Mesendoderm (in vitro differentiated cells): Measurements from ENCODE around the gene IGF1R.

Source experiments
- DNase-seq: peaks from one replicate; pipeline ENCODE4 v3.0.0; 2013
- H2AK5ac ChIP-seq: 2 replicates; pipeline ENCODE4 v1.6.1; 2013; ENCODE audit warnings: low read length, inconsistent platforms
- H2BK120ac ChIP-seq: 2 replicates; pipeline ENCODE4 v1.6.1; 2013; ENCODE audit warnings: low read depth, mild to moderate bottlenecking, low read length, moderate library complexity, mixed read lengths
- H2BK15ac ChIP-seq: replicated peaks from 2 replicates; pipeline ENCODE4 v1.6.1; 2013; ENCODE audit warnings: low read depth, mild to moderate bottlenecking, moderate library complexity
- H2BK5ac ChIP-seq: 2 replicates; pipeline ENCODE4 v1.6.1; 2013; ENCODE audit warnings: low read length, inconsistent platforms
- H3K18ac ChIP-seq: 2 replicates; pipeline ENCODE4 v1.6.1; 2013; ENCODE audit warnings: mild to moderate bottlenecking, low read length, mixed read lengths
- H3K23ac ChIP-seq: one replicate; pipeline ENCODE4 v1.6.1; 2013; ENCODE audit warnings: low read length
- H3K27ac ChIP-seq: 2 replicates; pipeline ENCODE4 v1.5.1; 2013; ENCODE audit warnings: low read depth, mild to moderate bottlenecking, inconsistent platforms, low read length, moderate library complexity
- H3K27me3 ChIP-seq: 2 replicates; pipeline ENCODE4 v1.6.1; 2013; ENCODE audit warnings: low read length, control low read depth, mild to moderate bottlenecking, inconsistent platforms; ENCODE audit not compliant: insufficient read depth, poor library complexity
- H3K36me3 ChIP-seq: 2 replicates; pipeline ENCODE4 v1.6.1; 2013; ENCODE audit warnings: low read length, inconsistent platforms; ENCODE audit not compliant: control insufficient read depth, insufficient read depth
- H3K4ac ChIP-seq: one replicate; pipeline ENCODE4 v1.6.1; 2013; ENCODE audit warnings: low read depth, mild to moderate bottlenecking, low read length, moderate library complexity
- H3K4me1 ChIP-seq: 2 replicates; pipeline ENCODE4 v1.6.1; 2013; ENCODE audit warnings: low read depth, low read length, inconsistent platforms; ENCODE audit not compliant: control insufficient read depth
- H3K4me2 ChIP-seq: 2 replicates; pipeline ENCODE4 v1.6.1; 2013; ENCODE audit warnings: low read length
- H3K4me3 ChIP-seq: 2 replicates; pipeline ENCODE4 v1.5.1; 2013; ENCODE audit warnings: mild to moderate bottlenecking, low read length
- H3K56ac ChIP-seq: one replicate; pipeline ENCODE4 v1.6.1; 2013; ENCODE audit warnings: low read length
- H3K79me1 ChIP-seq: 2 replicates; pipeline ENCODE4 v1.6.1; 2013; ENCODE audit warnings: low read length, inconsistent platforms
- H3K79me2 ChIP-seq: 2 replicates; pipeline ENCODE4 v1.6.1; 2013; ENCODE audit warnings: mild to moderate bottlenecking, low read length; ENCODE audit not compliant: control insufficient read depth, insufficient read depth
- H3K9ac ChIP-seq: 2 replicates; pipeline ENCODE4 v1.6.1; 2013; ENCODE audit warnings: low read length, inconsistent platforms
- H4K5ac ChIP-seq: one replicate; pipeline ENCODE4 v1.6.1; 2013; ENCODE audit warnings: low read length
- H4K8ac ChIP-seq: one replicate; pipeline ENCODE4 v1.6.1; 2013; ENCODE audit warnings: low read depth, mild to moderate bottlenecking, control low read depth, low read length, moderate library complexity
- WGBS: extraction: QIAGEN DNeasy Blood & Tissue Kit; methylation state at CpG from one replicate; pipeline ENCODE4 v1.1.7; 2013; ENCODE audit warnings: low lambda C conversion rate, missing lambda C conversion rate; ENCODE audit not compliant: insufficient coverage; ENCODE audit errors: extremely low coverage; 5-methylcytosine and 5-hydroxymethylcytosine counted together

IGF1R gene

DNA sequence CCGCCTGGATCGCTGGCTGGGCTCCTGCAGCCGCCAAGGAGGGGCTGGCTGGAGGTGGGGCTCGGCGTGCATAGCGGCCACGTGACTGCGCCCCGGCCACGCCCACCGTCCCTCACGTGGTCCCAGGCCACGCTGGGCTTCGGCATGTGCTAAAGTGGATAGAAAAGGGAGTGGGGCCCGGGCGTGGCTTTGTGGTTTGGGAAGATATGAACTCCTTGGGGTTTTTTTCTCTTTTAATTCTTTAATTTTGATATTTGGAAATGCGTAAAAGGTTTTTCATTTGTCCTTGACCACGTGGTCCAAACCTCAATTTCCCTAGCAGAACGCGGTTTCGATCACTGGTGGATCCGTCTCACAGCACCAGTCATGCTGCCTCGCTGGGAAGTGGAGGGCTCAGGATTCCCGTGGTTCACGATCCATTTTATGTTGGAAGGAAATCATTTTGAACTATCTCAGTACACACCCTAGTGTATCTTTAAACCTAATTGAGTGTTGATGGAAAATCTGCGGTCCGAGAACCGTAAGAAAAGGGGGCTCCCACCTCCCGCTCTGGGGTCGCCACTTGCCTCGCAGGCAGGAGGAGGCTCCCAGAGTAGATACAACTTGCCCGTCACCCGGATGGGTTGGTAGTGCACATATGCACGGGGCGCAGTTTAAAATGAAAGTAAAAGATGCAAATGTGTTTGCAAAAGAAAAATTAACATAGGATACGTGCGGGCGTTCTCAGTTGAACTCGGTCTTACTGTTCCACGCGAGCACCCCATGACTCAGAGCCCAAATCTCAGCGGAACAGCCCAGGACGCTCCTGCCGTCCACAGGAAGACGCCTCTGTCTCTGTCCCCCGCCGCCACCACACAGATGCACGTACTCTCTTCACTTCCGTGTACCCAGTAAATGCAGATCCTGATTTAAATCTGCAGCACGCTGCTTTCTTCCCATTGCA lies 217.3 kb downstream of the IGF1R start:
- H3K4me2 ChIP-seq = no peak overlapping the region
- H3K23ac ChIP-seq = no peak overlapping the region
- H3K9ac ChIP-seq = no peak overlapping the region
- H3K36me3 ChIP-seq = no peaks in the 10 kb centered on the region
- no peak overlapping the region for H4K5ac ChIP-seq
- H2BK5ac ChIP-seq = no peak overlapping the region
- H2BK15ac ChIP-seq = no peak overlapping the region
- H3K4ac ChIP-seq = no peak overlapping the region
- no CpG with 5 or more reads among the region's 50 CpGs for WGBS
- peak overlapping the region; percentile 7 for H3K18ac ChIP-seq
- no peak overlapping the region for H3K4me3 ChIP-seq
- H3K79me2 ChIP-seq = peaks cover 68% of the 10 kb centered on the region
- no peaks in the 10 kb centered on the region for H3K27me3 ChIP-seq
- no peak overlapping the region for H2AK5ac ChIP-seq
- peaks cover 24% of the 10 kb centered on the region for H3K79me1 ChIP-seq
- peaks cover 14% of the 10 kb centered on the region for H3K4me1 ChIP-seq
- H4K8ac ChIP-seq = no peak overlapping the region
- no peak overlapping the region for H3K56ac ChIP-seq
- no peak for DNase-seq
- H3K27ac ChIP-seq = no peak overlapping the region
- no peak overlapping the region for H2BK120ac ChIP-seq

GRCh38 chr15:98866511-98866910 lies 218.2 kb downstream of the IGF1R start:
- H3K27me3 ChIP-seq = no peaks in the 10 kb centered on the region
- H3K79me1 ChIP-seq = peaks cover 24% of the 10 kb centered on the region
- no peaks in the 10 kb centered on the region for H3K36me3 ChIP-seq
- H4K8ac ChIP-seq = no peak overlapping the region
- peaks cover 8% of the 10 kb centered on the region for H3K4me1 ChIP-seq
- no peak overlapping the region for H3K9ac ChIP-seq
- H4K5ac ChIP-seq = no peak overlapping the region
- no peak overlapping the region for H3K4ac ChIP-seq
- no peak overlapping the region for H2BK5ac ChIP-seq
- no peak overlapping the region for H3K4me2 ChIP-seq
- no peak overlapping the region for H3K23ac ChIP-seq
- H3K56ac ChIP-seq = no peak overlapping the region
- no peak overlapping the region for H3K18ac ChIP-seq
- H2BK120ac ChIP-seq = no peak overlapping the region
- DNase-seq = peak; percentile 77
- WGBS = 100% methylated on average over 2 of the region's 11 CpGs
- H2BK15ac ChIP-seq = no peak overlapping the region
- no peak overlapping the region for H3K4me3 ChIP-seq
- H3K27ac ChIP-seq = no peak overlapping the region
- peaks cover 69% of the 10 kb centered on the region for H3K79me2 ChIP-seq
- no peak overlapping the region for H2AK5ac ChIP-seq

GRCh38 chr15:98868564-98868963 lies 220.2 kb downstream of the IGF1R start:
- Histone ChIP-seq H3K27ac (no peak overlapping the region), H2BK5ac (no peak overlapping the region), H3K27me3 (no peaks in the 10 kb centered on the region), H3K56ac (peak overlapping the region; percentile 18), H3K4ac (no peak overlapping the region), H4K5ac (no peak overlapping the region), H2BK120ac (no peak overlapping the region), H3K4me2 (no peak overlapping the region), H3K36me3 (no peaks in the 10 kb centered on the region), H3K79me1 (peaks cover 21% of the 10 kb centered on the region), H3K4me1 (peaks cover 7% of the 10 kb centered on the region), H3K18ac (no peak overlapping the region), H3K79me2 (peaks cover 63% of the 10 kb centered on the region), H3K4me3 (no peak overlapping the region), H3K23ac (peak overlapping the region; percentile 67), H4K8ac (no peak overlapping the region), H2BK15ac (no peak overlapping the region), H3K9ac (no peak overlapping the region), H2AK5ac (no peak overlapping the region)
- WGBS = no CpG with 5 or more reads among the region's 6 CpGs
- DNase-seq = peak; percentile 46

DNA sequence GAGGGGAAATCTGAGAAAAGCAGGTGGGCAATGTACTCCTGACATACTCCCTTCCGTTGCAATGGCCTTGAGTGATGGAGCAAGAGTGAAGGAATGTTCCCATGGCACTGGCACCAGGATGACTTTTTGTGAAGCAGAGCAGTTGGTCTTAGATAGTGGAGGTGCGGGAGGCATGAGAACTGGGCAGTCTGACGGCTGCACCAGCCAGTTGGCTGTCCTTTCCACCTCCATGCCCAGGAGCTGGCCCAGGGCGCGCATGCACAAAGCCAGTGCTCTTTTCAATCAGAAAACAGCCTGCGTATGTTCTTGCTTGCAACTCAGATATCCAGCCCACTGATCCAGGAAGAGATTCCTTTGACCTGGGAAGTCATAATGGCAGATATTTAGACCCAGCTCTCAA lies 222.4 kb downstream of the IGF1R start:
- peaks cover 20% of the 10 kb centered on the region for H3K4me1 ChIP-seq
- H3K4ac ChIP-seq = no peak overlapping the region
- H3K27ac ChIP-seq = no peak overlapping the region
- no peak overlapping the region for H2BK120ac ChIP-seq
- no peak for DNase-seq
- H4K5ac ChIP-seq = no peak overlapping the region
- H3K23ac ChIP-seq = no peak overlapping the region
- no CpG with 5 or more reads among the region's 6 CpGs for WGBS
- H3K56ac ChIP-seq = no peak overlapping the region
- no peak overlapping the region for H3K18ac ChIP-seq
- H3K4me2 ChIP-seq = no peak overlapping the region
- no peak overlapping the region for H4K8ac ChIP-seq
- H3K79me1 ChIP-seq = peaks cover 20% of the 10 kb centered on the region
- no peaks in the 10 kb centered on the region for H3K27me3 ChIP-seq
- no peak overlapping the region for H2AK5ac ChIP-seq
- H3K79me2 ChIP-seq = peaks cover 64% of the 10 kb centered on the region
- H3K36me3 ChIP-seq = no peaks in the 10 kb centered on the region
- no peak overlapping the region for H2BK5ac ChIP-seq
- no peak overlapping the region for H3K4me3 ChIP-seq
- H3K9ac ChIP-seq = no peak overlapping the region
- no peak overlapping the region for H2BK15ac ChIP-seq

GRCh38 chr15:98872774-98873173 lies 224.4 kb downstream of the IGF1R start:
- Histone ChIP-seq H2BK120ac (no peak overlapping the region), H3K4me1 (peaks cover 18% of the 10 kb centered on the region), H3K56ac (no peak overlapping the region), H3K23ac (no peak overlapping the region), H3K79me1 (peaks cover 22% of the 10 kb centered on the region), H3K4me2 (no peak overlapping the region), H3K27me3 (no peaks in the 10 kb centered on the region), H3K18ac (no peak overlapping the region), H2BK5ac (no peak overlapping the region), H3K9ac (no peak overlapping the region), H3K27ac (no peak overlapping the region), H2BK15ac (no peak overlapping the region), H3K4me3 (no peak overlapping the region), H2AK5ac (no peak overlapping the region), H3K79me2 (peaks cover 65% of the 10 kb centered on the region), H4K5ac (no peak overlapping the region), H3K36me3 (no peaks in the 10 kb centered on the region), H3K4ac (no peak overlapping the region), H4K8ac (no peak overlapping the region)
- DNase-seq = no peak
- no CpG with 5 or more reads among the region's 3 CpGs for WGBS
